Right lung (tissue), 5 donors: ENCODE measurements around the gene NT5C1A. TPM values are rescaled to one million over a fixed set of nuclear protein-coding genes. Genes with fewer than 3 reads are reported as not detected.

Experiments used
- DNase-seq, 2 donors: peaks; one replicate each; pipeline ENCODE4 v3.0.0-alpha.2; 2013
- polyA plus RNA-seq, 5 donors: library from polyadenylated mRNA; unstranded; fragments of 120-200 nt; gene quantifications; one replicate each; pipeline versions ENCODE4 v1.2.1 to v1.2.3, GENCODE V29; 2013; ENCODE audit warnings: inconsistent platforms in 1 of 5, low replicate concordance in 1 of 5; ENCODE audit not compliant: insufficient read length in 5 of 5, insufficient read depth in 1 of 5

Gene NT5C1A
- polyA plus RNA-seq, 5 donors, result 0.15 to 0.37 TPM; not detected in 3

DNA sequence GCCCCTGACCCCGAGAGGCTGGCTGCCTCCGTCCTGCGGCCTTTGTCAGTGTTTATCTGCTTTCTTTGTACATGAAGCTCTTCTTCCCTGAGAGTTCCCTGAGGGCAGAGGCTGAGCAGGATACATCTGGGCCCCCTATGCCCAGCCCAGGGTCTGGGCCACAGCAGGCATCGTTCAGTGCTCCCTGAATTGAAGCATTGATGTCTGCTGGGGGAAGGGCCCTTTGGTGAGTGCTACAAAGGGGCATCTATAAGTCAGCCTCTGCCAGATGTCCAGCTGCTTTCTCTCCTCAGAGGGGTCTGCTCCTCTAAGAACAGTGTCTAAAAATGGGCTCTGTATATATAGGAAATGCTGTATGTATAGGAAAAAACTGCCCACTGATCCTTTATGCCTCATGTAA is 34.5 kb downstream of the NT5C1A start:
- DNase-seq, result no peak

GRCh38 chr1:39635871-39636210 is 36.1 kb downstream of the NT5C1A start:
- no peak for DNase-seq

DNA sequence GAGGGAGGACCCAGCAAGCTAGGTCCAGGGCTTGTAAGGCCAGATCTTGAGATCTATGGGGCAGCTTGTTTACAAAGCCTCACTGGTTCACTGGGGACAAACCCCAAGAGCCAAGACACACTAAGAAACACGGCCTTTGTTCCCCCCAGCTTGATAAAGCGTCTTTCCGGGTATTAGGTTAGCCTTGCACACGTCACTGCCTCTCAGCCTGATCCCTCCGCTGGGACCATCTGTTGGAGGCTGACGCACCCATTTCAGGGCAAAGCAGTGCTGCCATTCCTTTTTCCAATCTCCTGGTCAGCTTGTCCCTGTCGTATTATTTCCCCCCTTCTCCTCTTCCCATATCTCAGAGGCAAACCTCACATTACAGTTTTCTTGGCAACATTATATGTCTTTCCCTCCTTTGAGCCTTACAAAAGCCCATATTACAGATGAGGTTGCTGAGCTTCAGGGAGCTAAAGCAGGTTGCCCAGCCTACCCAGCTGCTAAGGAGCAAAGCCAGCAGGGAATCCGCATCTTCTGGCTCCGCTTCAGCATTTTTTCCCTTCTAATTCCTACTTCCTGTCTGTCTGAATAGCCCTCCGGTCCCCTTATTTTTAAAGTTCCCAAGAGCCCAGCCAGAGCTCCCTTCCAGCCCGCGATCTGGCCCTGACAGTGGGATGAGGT is 36.6 kb downstream of the NT5C1A start:
- DNase-seq, result no peak

- no peak for DNase-seq
Measured at GRCh38 chr1:39633422-39633821, 38.5 kb downstream of the NT5C1A start.

- peak; percentile 38 to 41 for DNase-seq
Measured at GRCh38 chr1:39632682-39633417, 39.1 kb downstream of the NT5C1A start.

- no peak for DNase-seq
Measured at GRCh38 chr1:39632323-39632681, 39.6 kb downstream of the NT5C1A start.

GRCh38 chr1:39631361-39632322 is 40.3 kb downstream of the NT5C1A start:
- no peak for DNase-seq

- no peak for DNase-seq
Measured at GRCh38 chr1:39628807-39629350, 43.0 kb downstream of the NT5C1A start.

DNA sequence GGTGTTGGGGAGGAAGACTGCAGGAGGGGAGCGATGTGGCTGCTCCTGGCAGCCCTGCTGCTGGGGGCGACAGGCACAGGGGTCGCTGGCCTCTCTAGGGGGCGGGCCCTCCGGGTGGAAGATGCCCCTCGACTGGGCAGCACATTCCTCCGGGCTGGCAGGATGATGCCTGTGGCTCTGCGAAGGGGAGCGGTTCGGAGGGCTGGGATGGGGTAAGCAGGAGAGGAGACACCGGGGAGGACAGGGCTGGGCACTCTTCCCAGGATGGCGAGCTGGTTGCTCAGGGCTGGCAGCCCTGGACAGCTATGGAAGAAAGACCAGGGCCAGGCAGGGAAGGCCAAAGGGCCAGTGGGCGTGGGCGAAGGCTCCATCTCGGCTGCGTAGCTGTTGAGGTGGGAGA is 45.3 kb downstream of the NT5C1A start:
- DNase-seq, result no peak

DNA sequence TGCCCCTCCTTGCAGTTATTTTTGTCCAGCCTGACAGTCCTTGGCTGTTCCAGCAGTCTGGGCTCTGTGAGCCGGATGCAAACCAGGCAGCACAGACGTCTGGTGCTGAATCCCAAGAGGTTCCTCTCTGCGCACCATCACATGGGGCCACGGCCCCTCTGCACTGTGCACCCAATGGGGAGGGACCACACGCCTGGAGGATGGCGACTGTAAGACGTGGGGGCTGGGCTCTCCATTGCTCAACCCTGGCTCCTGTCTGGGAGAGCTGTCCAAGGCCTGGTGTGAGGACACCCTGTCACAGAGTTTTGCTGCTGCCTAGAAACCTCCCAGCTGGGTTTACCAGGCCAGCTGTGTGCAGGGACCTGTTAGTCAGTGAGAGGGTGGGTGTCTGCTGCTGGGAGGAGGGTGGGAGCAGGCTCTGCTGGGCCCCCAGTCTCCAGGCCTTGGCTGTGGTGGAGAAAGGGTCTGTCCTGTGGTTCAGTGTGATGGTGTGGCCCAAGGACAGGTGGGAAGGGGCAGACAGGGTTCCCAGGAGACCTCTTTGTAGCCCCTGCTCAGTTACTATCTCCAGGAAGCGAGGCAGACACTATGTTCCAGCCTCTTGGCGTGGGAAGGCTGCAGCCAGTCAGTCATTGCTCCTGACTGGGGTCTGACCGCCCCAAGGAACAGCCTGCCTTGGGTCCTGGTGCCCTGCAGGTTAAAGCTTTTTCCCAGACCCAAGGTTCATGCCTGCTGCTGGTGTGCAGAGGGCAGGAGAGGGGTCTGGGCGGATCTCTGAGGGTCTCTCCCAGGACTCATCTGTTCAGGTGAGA is 46.2 kb downstream of the NT5C1A start:
- DNase-seq, result peak; percentile 82

DNA sequence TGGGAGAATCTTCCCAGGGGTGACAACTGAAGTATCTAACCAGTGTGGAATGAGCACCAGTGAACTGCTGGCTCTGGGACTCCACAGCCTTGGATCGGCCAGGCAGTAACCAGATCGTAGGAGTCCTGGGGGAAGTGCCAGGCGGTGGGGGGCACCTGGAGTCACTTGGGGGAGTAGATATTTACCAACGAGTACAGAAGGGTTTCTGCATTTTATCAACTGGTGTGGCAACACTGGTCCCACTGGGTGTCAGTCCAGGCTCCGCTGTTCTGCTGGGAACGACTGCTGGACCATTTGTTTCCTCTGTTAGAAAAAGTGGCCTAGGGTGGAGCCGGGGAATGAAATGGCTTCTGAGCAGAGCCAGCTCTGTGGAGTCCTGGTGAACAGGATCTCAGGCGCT is 46.9 kb downstream of the NT5C1A start:
- no peak for DNase-seq

DNA sequence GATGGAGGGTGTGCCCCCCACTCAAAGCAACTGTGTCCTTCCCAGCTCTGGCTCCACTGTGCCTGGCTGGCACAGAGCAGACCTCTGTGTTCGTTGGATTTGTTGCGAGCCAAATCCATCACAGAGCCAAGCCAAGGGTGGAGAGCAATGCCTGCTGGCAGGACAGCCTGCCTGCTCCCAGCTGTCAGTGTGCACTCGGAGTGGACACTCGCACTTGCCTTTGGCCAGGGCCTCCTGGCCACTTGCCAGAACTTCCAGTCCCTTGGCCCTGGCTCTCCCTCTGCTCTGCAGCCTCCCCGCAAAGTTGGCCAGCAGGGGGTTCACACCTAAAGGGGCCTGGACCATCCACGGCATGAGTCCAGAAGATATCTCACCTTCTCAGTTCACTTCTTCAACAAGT is 48.9 kb downstream of the NT5C1A start:
- DNase-seq, result no peak

DNA sequence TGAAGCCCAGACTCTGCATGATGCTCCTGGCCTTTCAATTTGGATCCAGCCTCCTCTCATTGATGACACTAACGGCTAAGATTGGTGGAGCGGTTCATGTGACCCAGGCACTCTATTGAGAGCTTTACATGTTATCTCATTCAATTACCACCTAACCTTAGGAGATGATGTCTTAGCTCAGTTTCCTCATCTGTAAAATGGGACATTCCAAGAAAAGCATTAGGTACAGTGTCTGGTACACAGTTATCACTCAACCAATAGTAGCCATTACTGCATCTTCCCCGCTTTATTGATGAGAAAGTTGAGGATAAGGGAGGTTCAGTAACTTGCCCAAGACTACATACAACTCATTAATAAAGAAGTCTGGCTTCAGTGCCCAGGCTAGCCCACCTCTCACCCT is 49.5 kb downstream of the NT5C1A start:
- no peak for DNase-seq

DNA sequence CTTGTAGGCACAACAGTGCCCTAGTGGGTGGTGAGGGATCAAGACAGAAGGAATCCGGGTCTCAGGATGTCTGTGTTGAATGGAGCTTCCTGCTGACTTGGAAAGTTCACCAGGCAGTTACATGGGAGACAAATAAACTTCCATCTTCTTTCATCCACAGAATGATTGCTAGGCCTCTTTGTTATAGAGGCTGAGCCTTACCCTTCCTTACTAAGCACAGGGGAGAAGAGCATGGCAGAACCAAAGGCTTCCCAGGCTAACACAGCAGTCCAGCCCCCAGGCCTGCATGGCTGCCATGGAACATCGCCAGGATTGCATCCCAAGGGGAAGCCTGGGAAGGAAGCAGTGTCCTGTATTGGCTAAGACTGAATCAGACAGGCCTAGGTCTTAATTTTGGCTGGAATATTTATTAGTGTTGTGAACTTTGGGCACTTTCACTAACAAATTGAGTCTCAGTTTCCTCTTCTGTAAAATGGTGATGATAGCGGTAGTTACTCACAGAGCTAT is 51.2 kb downstream of the NT5C1A start:
- no peak for DNase-seq

DNA sequence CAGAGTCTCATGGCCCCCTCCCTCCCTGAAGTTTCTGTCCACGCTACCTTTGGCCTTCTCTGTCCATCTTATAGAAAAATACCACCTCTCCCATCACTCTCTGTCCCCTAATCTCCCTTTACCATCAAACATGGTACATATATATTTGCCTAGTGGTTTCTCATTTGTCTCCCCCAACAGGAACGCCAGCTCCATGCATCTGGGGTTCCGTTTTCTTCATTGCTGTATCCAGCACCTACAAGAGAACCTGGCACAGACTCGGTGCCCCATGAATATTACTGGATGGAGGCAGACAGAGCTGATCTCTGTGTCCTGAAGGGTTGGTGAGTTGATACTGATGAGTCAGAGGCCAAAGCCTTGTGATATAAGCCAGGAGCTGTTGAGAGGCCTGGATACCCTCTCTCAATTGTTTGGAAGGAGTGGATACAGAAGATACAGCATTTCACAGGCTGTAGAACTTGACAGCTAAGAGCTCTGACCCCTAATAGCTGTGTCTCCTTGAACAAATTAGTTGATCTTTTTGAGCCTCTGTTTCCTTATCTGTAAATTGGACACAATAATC is 54.3 kb downstream of the NT5C1A start:
- no peak for DNase-seq

GRCh38 chr1:39615086-39615673 is 56.7 kb downstream of the NT5C1A start:
- DNase-seq, result no peak

GRCh38 chr1:39614488-39614887 is 57.4 kb downstream of the NT5C1A start:
- no peak for DNase-seq

GRCh38 chr1:39613250-39613649 is 58.7 kb downstream of the NT5C1A start:
- DNase-seq, result no peak

DNA sequence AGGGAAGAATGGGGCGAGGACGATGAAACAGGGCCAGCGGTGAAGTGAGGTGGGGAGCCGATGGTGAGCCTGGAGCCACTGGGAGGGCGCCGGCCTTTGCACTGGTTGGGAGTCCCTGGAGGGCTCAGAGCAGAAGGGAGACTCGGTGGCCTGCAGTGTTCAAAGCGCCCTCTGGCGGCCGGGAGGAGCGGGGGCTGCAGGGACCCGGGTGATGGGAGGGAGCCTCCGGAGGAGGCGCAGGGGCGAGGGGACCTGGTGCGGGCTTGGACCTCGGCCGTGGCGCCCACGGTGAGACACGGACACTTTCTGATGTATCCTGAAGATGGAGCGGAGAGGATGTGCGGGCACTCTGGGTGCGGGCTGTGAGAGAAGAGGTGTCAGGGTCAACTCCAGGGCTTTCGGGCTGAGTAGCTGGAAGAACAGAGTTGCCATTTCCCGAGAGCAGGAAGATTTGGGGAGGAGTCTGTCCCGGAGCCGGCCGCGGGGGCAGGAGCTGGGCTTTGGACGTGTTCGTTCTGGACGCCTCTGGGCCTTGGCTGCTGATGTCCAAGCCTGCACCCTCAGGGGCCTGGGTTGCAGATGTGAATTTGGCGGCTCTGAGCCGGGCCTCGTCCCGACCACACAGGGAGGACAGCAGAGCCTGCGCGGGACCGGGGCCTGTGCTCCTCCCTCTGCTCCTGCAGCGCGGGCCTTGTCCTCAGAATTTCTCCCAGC is 62.1 kb downstream of the NT5C1A start:
- no peak for DNase-seq
